ENCODE measurements around the gene DSCAM.

The DSCAM gene

DNA sequence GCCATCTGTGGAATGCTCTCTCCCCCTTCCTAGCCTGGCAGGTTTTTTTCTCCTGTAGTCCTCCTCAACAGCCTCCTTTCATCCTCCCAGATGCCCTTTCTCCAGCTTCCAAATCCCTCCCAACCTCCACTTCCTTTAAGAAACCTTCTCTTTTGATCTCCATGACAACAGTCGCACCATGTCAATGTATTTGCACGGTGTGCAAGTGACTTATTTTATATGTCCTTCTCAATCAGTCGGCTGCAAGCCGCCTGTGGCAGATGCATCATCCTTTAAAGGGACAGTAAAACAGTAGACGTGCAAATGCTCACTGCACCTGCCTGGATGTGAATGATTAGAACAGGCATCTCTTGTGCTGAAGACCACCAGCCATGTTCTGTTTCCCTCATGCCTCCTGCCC, 694.5 kb downstream of the DSCAM start:
- no peak for DNase-seq

DNA sequence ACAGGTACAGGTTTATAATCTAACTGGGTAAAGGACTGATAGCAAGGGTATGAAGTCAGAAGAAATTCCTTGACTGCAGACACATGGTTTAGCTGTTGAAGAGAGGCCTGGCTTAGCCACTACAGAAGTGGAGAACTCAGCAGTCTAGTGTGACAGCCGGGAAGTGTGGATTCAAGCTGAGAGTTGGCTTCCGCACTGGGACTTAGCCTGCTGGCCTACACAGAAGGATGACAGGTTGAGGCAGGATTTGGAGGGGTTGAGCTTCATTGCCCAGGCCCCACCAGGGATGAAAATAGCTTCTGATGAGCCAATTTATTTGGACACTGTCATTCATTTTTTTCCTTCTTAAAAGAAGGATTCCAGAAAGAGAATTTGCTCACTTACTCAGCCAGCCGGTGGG, 695.3 kb downstream of the DSCAM start:
- DNase-seq, result no peak

DNA sequence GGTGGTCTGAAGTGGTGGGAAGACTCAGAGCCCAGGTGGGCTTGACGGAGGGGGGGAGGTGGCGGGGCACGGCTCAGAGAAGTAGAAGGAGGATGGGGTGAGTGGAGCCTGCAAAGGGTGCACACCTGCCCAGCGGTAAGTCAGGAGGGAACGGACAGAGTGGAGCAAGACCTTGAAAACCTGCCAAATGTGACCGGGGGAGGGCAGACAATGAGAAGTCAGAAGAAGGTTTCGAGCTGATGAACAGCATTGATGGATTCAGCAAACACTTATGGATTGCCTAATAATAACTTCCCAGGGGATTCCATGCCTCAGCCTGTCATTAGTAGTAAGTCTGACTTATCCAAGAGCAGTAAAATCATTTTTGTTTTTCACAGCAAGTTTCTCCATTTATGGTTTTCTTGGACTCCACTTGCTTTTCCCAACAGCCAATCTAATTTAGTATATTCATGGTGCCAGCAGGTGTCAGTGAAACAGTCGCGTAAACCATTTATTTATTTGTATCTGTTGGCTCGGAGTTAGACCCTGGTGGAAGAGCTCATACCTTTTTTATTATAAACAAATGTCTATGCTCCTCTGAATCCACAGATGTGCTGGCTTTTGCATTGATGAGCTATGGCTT, 700.6 kb downstream of the DSCAM start:
- no peak for DNase-seq

DNA sequence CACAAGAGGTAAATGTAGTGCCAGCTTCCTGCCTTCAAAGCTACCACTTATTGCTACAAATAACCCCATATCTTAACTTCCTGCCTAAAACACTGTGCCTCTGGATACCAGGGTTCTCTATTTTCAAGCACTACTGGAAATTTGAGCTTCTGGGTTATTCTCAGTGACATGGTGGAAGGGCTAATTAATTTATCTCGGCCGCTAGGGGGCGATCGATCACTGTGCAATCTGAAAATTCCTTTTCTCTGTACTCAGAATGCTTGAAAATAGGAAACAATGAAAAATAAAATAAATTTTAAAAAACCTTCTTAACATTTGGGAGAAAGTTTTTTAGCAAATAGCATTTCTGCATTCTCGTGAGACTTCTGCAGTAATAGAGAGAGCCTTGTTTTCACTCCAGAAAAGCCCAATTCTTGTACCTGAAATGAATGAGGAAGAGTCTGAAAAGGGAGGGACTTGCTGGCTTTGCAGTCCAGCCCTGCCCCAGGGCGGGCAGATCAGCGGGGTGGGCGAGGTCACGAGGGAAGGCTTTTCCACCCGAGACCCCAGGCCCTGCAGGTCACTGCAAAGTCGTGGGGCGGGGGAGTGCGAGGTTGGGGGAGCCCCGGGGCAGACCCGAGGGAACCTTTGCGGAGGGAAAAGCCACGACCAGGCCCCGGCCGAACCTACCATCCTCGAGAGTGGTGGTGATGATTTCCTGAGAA, 703.0 kb downstream of the DSCAM start:
- peak; percentile 3 to 8 for DNase-seq

DNA sequence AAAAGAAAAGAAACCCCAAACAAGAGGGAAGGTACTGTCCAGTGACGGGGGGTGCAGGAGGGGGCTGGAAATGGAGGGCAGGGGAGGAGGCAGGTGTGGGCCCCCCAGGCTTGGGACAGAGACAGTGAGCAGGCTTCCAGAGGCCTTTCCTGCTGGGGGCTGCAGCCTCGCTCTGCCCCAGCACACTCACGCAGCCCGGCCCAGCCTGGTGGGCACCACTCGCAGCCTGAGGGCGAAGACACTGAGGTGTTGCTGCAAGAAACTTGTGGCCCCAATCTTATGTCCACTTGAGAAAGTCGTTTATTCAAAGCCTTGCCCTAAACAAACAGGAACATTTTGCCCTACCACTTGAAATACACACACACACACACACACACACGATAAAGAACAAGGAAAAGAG, 705.3 kb downstream of the DSCAM start:
- DNase-seq, result no peak

DNA sequence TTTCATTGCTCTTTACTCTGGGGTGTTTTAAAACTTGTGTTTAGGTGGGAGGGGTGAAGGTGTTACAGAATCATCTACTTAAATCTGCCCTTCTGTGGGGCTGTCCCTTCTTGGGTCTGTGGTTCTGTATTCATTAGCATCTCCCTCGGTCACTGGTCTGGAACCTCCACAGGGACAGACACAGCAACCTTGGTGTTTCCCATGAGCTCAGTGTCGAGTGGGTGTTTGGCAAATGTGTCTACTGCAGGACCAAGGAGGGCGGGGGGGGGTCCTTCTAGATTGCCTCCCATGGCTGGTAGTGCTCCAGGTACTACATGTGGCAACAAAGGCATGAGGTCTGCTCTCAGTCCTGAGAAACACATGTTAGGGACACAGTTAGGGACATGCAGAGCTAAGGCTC, 706.3 kb downstream of the DSCAM start:
- DNase-seq, result no peak

DNA sequence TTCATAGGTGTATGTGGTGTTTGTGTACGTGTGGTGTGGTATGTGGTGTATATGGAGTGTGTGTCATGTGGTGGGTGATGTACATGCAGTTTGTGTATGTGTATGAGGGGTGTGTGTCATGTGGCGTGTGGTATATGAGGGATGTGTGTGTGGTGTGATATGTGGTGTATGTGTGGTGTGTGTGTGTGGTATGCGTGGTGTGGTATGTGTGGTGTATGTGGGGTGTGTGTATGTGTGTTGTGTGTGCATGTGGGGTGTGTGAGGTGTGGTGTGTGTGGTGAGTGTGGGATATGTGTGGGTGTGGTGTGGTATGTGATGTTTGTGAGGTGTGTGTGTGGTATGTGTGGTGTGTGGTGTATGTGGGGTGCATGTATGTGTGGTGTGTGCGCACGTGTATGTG, 707.3 kb downstream of the DSCAM start:
- DNase-seq, result no peak

DNA sequence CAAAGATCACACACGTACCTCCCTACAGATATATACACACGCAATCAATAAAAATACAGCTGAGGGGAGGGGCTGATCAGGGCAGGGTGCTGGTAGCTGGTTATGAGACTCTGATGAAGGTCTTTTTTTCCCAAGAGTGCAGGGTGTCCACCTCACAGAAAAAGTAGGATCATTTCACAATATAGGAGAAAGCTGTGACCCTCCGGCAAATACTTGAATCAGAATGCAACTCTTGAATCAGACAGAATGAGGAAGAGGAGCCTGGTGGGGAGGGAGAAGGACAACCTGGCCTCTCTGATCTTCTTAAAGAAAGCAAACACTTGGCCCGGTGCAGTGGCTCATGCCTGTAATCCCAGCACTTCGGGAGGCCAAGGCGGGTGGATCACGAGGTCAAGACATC, 710.4 kb downstream of the DSCAM start:
- no peak for DNase-seq

DNA sequence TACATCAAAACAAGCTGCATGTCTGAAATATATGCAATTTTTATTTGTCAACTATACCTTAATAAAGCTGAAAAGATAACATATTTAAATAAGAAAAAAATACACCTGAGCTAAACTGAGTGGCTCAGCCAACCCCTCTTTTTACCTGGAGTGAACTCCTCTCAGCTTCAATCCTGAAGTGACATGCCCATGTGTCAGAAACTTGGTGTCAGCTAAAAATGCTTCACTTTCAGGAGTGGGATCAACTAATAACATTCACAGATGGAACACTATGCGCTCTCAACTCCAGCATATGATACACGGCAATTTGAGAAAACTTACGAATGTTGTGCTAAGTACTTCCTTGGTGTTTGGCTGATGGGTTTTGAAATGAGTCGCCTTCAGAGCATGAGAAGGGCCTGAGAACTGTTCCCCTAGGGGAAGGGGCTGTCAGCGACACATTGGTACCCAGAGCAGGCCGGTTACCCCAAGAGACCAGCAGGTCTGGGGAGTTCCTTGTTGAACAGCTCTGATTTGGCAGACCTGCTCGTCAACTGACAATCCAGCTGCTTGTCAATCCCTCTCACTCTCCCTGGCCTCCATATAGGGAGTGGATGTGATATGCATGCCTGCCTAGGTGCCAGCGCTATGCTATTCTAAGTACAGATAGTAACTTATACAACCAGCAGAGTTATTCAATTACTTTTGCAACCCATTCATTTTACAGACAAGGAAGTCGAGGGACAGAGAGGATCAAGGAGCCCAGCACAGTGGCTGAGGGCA, 712.0 kb downstream of the DSCAM start:
- no peak for DNase-seq

DNA sequence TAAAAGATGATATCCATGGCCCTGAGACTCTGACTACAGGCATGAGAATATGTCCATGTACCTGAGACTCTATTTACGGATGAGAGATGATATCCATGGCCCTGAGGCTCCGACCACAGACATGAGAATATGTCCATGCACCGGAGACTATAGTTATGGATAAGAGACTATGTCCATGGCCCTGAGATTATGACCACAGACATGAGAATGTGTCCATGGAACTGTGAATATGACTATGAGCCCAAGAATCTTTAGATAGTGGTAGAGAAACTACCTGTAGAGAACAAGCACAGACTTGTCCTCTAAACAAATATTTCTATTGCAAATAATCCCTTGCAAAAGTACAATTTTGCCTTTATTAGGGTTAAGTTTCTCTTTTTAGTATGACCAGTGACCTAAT, 716.5 kb downstream of the DSCAM start:
- DNase-seq, result no peak

DNA sequence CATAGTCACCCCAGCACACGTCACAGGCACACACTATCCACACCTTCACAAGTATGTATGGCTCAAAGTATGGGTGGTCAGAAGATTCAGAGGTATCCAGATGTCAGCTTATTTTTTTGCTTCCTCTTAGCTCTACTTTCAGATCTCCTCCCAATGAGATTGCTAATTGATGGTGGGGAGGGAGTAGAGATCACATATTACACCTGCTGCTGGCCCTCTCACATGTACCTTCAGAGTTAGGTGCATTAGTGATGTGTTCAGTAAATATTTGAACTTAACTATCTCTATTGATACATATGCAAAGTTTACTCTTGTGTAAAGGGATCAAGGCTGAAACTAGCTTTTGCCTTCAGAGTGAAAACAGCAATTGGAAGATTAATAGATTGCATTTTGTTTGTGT, 717.1 kb downstream of the DSCAM start:
- no peak for DNase-seq

DNA sequence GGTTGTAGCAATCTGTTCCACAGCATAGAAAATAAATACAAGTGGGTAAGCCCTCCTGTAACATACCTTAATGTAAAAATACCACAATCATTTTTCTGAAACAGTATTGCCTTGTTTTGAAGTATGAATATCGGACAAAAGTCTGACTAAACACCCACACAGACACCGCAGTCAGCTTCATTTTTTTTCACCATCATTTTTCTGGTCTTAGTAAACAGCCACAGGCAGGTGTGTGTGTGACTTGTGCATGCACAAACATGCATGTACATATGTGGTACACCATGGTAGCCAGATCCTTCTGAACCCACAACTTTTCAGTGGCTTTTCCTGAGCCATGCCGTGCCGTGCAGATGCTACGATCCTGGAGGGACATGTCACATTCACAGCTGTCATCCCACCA, 718.1 kb downstream of the DSCAM start:
- DNase-seq, result no peak

DNA sequence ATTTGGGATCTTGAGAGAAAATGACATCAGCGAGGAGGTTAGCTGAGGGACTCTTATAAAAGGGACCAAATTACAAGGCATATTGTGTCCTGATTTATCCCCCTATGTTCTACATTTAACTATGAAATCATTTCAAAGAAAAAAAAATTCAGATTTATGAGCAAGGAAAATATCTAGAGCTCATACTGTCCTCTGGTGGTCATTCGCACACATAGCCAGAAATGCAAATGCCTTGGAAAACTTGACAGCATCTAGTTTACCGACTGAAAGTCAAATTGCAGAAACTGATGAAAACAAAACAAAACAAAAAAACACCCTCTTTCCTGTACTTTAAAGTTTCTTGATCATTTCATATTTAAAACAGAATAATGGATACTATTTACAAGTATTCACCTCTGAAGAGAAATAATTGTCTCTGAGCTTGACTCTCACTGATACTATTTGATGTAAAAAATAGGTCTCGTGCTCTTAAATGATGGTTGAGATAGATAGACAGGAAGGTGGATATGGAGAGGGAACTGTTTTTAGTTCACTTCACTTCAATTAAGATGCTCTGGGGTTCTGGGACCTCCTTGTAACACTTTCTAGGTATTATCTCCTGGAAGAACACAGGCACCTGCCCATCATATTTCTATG, 725.9 kb downstream of the DSCAM start:
- DNase-seq, result no peak

DNA sequence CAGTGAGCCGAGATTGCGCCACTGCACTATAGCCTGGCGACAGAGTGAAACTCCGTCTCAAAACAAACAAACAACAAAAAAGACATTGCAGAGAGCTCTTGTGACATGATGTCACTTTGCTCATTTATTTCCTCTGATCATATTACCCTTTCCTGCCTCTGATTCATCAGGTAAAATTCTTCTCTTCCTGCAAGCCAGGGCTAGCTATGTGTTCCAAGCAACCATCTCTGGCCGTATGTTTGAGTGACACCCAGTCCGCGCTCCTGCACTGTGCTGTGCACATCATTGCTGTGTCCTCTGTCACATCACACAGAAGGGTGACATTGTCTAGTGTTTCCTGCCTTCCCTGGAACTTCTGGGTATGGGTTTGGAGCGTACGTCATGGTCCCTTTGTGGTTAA, 728.4 kb downstream of the DSCAM start:
- no peak for DNase-seq

DNA sequence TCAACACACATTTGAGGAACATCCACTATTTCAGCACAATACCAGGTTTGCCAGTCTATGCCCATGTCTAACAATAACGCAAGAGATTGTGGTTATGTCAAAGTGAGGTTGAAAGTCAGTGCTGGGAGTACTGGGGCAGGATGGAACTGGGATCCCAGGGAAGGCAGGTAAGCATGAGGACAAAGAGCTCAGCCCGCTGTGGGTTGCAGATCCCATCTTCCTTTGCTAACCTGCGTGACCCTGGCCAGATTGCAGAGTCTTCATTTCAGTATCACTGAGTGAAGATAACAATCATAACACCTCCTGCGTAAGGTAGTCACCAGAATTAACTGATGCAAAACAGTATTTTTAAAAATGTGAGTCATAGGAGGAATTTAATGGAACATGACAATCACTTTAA, 729.7 kb downstream of the DSCAM start:
- no peak for DNase-seq

DNA sequence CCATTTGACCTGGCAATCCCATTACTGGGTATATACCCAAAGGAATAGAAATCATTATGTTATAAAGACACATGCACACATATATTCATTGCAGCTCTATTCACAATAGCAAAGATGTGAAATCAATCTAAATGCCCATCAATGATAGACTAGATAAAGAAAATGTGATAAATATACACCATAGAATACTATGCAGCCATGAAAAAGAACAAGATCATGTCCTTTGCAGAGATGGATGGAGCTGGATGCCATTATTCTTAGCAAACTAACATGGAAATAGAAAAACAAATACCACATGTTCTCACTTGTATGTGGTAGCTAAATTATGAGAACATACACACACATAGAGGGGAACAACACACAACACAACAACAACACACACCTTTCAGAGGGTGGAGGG, 731.2 kb downstream of the DSCAM start:
- no peak for DNase-seq

DNA sequence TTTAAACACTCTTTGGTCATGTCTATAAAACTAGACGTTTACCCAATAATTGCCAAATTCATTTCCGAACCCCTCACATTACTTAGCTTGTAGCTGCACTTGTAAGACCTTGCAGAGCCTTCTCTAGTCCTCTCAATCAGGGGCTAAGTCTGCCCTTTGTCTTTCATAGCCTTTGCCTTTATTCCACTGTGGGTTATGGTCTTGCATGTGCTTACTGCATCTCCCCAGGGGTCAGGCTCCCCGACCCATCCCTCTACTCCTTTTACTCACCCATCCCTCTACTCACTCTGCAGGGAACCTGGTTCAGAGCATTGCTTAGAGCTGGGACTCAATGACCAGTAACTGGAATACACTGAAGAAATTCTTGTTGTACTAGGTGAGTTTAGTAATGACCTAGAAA, 744.3 kb downstream of the DSCAM start:
- no peak for DNase-seq

DNA sequence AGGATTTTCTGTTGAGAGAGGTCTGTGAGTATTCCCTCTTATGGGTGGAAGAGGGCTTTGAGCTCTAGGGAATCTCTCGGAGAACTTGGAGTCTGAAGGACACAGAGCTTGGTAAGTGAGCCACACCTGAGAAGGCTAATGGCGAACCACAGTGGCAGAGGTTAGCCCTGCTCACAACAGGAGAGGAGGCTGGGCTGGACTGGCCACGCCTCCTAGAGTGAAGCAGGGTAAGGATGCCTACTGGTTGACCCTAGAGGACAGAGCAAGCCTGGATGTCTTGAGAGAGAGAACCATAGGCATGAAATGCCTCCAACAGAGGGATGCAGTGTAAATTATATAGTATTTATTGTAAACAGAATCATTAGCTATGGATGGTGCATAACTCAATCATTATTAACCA, 747.1 kb downstream of the DSCAM start:
- DNase-seq, result no peak

DNA sequence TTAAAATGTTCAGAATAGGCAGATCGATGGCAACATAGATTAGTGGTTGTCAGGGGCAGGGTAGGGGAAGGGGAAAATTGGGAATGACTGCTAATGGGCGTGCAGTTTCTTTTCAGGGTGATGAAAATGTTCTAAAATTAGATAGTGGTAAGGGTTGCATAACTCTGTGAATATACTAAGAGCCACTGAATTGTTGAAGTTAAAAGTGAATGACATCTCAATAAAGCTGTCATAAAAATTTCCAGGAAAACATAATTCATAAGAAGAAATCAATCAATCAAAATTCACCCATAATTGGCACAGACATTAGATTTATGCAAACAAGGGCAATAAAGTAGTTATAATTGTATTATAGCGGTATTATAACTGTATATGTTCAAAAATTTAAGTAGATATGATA, 751.5 kb downstream of the DSCAM start:
- DNase-seq, result no peak

DNA sequence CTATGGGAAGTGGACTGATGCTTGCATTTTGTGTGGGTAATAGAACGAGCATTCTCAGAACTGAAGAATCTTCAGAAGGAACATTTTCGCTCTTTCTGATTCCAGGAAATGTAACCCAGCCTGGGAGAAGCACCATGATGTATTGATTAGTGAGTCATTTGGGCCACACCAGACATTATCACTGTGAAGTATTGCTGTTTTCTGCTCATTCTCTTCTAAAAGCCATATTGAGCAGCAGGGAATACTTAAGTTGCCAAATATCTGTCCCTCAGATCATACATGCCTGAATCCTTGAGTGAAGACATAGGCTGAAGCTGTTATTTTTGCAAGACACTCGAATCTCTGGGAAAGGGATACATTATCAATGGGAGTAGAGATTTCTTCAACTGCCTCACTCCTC, 766.6 kb downstream of the DSCAM start:
- no peak for DNase-seq

DNA sequence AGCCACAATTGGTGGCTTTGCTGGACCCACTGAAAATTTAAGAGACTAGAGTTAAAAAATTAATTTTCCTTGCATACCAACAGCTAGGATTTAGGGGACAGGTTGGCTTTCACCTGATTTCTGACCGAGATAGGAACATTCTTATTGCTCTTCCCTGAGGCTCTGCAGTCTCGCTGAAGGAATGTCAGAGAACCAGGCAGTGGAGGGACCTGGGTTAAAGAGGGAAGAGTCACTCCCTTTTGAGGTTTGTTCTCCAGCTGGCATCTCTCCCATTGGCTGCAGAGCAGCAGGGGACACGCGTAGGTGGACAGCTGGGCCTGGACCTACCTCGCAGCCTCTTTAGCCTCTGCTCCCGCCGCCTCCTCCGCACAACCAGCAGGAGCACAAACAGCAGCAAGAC, 772.2 kb downstream of the DSCAM start:
- no peak for DNase-seq

DNA sequence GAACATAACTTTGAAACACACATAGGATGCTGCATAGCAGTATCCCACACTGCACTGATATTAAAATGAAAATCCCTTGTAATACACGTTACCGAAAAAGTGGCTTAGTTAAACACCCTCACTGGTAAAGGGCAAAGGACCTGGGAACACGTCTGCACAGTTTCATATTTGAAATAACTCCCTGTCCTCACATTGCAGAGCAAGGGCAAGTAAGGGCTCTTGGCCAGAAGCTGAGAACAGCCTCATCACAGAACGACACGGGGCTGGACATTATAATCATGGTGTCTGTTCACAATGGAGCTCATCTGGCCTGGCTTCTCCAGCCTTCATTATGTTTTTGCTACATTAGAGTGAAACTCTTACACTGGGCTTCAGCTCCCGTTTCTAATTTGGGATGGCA, 772.8 kb downstream of the DSCAM start:
- no peak for DNase-seq

DNA sequence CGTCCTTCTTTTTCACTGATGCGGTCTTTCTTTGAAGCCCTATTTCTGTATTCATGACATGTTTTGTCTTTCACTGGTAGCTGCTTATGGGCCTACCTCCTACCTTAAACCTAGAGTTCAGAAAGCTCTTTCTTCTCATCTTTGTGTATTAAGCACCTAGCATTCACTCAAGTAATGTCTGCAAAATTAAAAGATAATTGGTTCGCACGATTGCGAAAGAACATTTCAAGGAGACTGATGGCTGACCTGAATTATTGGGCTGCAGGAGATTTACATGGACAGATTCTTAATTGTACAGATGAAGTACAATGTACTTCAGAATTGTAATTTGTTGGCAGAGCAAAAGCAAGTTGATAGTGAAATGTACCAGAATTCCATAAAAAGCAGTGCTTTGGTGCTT, 773.3 kb downstream of the DSCAM start:
- no peak for DNase-seq

DNA sequence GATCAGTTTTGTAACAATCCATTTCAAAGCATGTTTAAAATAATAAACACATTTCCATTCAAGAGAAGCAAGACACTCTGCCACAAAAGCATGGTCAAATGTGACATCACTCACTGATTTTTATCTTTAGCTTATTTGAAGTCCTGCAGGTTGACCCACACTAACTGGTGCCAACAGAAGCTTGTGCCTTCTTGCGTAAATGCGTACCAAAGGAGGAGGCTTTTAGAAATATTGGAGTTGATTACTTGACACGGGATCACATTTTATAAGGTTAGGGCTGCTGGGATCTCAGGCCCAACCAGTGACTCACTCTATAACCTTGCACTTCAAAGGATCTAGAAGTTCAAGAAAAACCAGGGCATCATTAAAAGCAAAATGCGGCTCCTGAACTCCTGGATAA, 776.1 kb downstream of the DSCAM start:
- no peak for DNase-seq
